HL-60 (cell line): Measurements from ENCODE around the gene NAA25.

Experiments
- DNase-seq, 2 experiments: peaks; one replicate each; pipeline ENCODE4 v3.0.0-alpha.2; 2010 to 2020; ENCODE audit warnings: low read depth in 1 of 2, low spot score in 1 of 2
- H3K27ac ChIP-seq: fragments of 250-450 bp; sonication (Bioruptor Pico); replicated peaks from 2 replicates; pipeline ENCODE4 v1.5.1; 2020; ENCODE audit warnings: mild to moderate bottlenecking, moderate library complexity
- H3K27me3 ChIP-seq: fragments of 250-450 bp; sonication (Bioruptor Pico); 2 replicates; pipeline ENCODE4 v1.5.1; 2021; ENCODE audit warnings: mild to moderate bottlenecking, moderate library complexity; ENCODE audit not compliant: insufficient read depth, poor library complexity, severe bottlenecking
- H3K4me3 ChIP-seq: replicated peaks from 2 replicates; pipeline ENCODE4 v1.5.1; 2011; ENCODE audit warnings: mild to moderate bottlenecking, control low read depth, low read length; ENCODE audit not compliant: insufficient read depth
- GABPA ChIP-seq: IDR thresholded peaks from 2 replicates; pipeline ENCODE4 v1.6.1; 2012; ENCODE audit warnings: low read depth
- POLR2AphosphoS5 ChIP-seq: IDR thresholded peaks from 2 replicates; pipeline ENCODE4 v1.6.1; 2012; ENCODE audit warnings: low read depth
- SPI1 ChIP-seq: IDR thresholded peaks from 2 replicates; pipeline ENCODE4 v1.6.1; 2012; ENCODE audit warnings: low read depth, mild to moderate bottlenecking, borderline replicate concordance
- TF ChIP-seq, protein P1 (sequence below): IDR thresholded peaks from 2 replicates; pipeline ENCODE4 v1.6.1; 2012; ENCODE audit warnings: low read depth; ENCODE audit not compliant: insufficient replicate concordance
- TF ChIP-seq, protein P2 (sequence below): IDR thresholded peaks from one replicate; pipeline ENCODE4 v1.5.1; 2011; ENCODE audit warnings: low read length, control low read depth, inconsistent platforms; ENCODE audit not compliant: insufficient read depth

Gene NAA25

DNA sequence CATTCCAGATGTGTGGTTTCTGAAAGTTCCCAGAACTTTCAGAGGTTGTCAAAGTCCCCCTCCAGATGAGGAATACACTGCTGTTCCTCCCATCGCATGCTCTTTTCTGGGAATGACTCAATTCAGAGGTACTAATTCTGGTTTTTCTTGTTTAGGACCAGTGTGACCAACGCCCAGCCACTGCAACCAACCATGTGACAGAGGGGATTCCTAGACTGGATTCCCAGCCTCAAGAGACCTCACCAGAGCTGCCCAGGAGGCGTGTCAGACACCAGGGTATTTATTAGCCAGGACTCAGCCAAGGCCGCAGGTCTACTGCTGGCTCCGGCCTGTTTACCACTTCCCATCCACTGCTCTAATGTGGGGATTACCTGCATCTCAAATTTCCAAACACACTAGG is 41.0 kb upstream of the NAA25 start:
- Histone ChIP-seq H3K4me3 (no peak overlapping the region), H3K27ac (no peak overlapping the region), H3K27me3 (no peaks in the 10 kb centered on the region)
- TF ChIP-seq, protein P1, sequence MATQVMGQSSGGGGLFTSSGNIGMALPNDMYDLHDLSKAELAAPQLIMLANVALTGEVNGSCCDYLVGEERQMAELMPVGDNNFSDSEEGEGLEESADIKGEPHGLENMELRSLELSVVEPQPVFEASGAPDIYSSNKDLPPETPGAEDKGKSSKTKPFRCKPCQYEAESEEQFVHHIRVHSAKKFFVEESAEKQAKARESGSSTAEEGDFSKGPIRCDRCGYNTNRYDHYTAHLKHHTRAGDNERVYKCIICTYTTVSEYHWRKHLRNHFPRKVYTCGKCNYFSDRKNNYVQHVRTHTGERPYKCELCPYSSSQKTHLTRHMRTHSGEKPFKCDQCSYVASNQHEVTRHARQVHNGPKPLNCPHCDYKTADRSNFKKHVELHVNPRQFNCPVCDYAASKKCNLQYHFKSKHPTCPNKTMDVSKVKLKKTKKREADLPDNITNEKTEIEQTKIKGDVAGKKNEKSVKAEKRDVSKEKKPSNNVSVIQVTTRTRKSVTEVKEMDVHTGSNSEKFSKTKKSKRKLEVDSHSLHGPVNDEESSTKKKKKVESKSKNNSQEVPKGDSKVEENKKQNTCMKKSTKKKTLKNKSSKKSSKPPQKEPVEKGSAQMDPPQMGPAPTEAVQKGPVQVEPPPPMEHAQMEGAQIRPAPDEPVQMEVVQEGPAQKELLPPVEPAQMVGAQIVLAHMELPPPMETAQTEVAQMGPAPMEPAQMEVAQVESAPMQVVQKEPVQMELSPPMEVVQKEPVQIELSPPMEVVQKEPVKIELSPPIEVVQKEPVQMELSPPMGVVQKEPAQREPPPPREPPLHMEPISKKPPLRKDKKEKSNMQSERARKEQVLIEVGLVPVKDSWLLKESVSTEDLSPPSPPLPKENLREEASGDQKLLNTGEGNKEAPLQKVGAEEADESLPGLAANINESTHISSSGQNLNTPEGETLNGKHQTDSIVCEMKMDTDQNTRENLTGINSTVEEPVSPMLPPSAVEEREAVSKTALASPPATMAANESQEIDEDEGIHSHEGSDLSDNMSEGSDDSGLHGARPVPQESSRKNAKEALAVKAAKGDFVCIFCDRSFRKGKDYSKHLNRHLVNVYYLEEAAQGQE = no peak
- TF ChIP-seq POLR2AphosphoS5 (no peak), SPI1 (no peak), GABPA (no peak)
- TF ChIP-seq, protein P2, sequence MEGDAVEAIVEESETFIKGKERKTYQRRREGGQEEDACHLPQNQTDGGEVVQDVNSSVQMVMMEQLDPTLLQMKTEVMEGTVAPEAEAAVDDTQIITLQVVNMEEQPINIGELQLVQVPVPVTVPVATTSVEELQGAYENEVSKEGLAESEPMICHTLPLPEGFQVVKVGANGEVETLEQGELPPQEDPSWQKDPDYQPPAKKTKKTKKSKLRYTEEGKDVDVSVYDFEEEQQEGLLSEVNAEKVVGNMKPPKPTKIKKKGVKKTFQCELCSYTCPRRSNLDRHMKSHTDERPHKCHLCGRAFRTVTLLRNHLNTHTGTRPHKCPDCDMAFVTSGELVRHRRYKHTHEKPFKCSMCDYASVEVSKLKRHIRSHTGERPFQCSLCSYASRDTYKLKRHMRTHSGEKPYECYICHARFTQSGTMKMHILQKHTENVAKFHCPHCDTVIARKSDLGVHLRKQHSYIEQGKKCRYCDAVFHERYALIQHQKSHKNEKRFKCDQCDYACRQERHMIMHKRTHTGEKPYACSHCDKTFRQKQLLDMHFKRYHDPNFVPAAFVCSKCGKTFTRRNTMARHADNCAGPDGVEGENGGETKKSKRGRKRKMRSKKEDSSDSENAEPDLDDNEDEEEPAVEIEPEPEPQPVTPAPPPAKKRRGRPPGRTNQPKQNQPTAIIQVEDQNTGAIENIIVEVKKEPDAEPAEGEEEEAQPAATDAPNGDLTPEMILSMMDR = no peak
- DNase-seq = no peak

DNA sequence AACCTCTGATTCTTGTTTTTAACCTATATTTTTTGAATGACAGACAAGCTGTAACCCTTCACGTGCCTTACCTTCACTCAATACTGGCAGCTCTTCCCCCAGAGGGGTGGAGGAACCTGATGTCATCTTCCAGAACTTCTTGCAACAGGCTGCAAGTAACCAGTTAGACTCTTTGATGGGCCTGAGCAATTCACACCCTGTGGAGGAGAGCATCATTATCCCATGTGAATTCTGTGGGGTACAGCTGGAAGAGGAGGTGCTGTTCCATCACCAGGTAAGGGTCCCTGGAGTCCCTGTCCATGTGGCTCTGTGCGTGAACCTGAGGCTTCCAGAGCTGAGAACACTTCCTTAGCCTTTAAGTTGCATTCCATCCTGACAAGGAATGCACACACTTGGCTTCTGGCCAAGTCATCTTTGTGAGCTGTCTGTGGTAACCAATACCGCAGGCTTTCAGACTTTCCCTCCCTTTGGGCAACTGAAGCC is 39.5 kb upstream of the NAA25 start:
- H3K27ac ChIP-seq = no peak overlapping the region
- H3K4me3 ChIP-seq = no peak overlapping the region
- no peak for DNase-seq
- TF ChIP-seq, protein P1 = no peak
- TF ChIP-seq, protein P2 = no peak
- TF ChIP-seq POLR2AphosphoS5 = no peak
- TF ChIP-seq SPI1 = no peak
- no peak for TF ChIP-seq GABPA
- no peaks in the 10 kb centered on the region for H3K27me3 ChIP-seq

DNA sequence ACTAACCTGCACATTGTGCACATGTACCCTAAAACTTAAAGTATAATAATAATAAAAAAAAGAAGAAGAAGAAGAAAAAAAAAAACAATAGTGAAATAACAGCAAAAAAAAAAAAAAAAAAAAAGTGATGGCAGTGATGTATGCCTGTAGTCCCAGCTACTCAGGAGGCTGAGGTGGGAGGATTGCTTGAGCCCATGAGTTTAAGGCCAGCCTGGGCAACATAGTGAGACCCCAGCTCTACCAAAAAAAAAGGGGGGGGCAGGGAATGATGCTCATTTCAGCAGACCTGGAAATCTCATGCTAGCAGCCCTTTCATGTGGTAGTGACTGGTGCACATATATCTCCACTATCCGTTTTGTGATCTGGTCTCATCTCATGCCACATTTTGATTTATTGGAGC is 37.5 kb upstream of the NAA25 start:
- Histone ChIP-seq H3K27me3 (no peaks in the 10 kb centered on the region), H3K4me3 (no peak overlapping the region), H3K27ac (no peak overlapping the region)
- DNase-seq = no peak
- TF ChIP-seq, protein P2 = no peak
- TF ChIP-seq, protein P1 = no peak
- TF ChIP-seq GABPA = no peak
